PFSK-1 (cell line): ENCODE results near the gene ADGRF1.

Experiments
- FOXP2 ChIP-seq: optimal IDR thresholded peaks from 2 replicates; pipeline ENCODE3; 2011; ENCODE audit warnings: borderline replicate concordance, control low read depth, inconsistent platforms; ENCODE audit not compliant: insufficient read depth; ENCODE audit errors: extremely low read length, extremely low read depth
- POLR2AphosphoS5 ChIP-seq: IDR thresholded peaks from 2 replicates; pipeline ENCODE4 v1.6.1; 2012; ENCODE audit warnings: low read depth, mild to moderate bottlenecking, control low read depth, low read length, moderate library complexity
- REST ChIP-seq, 2 experiments: IDR thresholded peaks; 2 replicates each; pipeline versions ENCODE4 v1.6.1 to v1.8.0; 2011 to 2012; ENCODE audit warnings: low read depth in 2 of 2, low read length in 2 of 2, control low read depth in 1 of 2, inconsistent platforms in 1 of 2, mild to moderate bottlenecking in 1 of 2, moderate library complexity in 1 of 2; ENCODE audit not compliant: insufficient read depth in 1 of 2
- SIN3A ChIP-seq: IDR thresholded peaks from 2 replicates; pipeline ENCODE4 v1.6.1; 2012; ENCODE audit warnings: mild to moderate bottlenecking, low read length, moderate library complexity, borderline replicate concordance; ENCODE audit not compliant: insufficient read depth
- TAF1 ChIP-seq: IDR thresholded peaks from 2 replicates; pipeline ENCODE4 v1.6.1; 2012; ENCODE audit warnings: low read length, control low read depth, borderline replicate concordance; ENCODE audit not compliant: insufficient read depth

ADGRF1 gene

DNA sequence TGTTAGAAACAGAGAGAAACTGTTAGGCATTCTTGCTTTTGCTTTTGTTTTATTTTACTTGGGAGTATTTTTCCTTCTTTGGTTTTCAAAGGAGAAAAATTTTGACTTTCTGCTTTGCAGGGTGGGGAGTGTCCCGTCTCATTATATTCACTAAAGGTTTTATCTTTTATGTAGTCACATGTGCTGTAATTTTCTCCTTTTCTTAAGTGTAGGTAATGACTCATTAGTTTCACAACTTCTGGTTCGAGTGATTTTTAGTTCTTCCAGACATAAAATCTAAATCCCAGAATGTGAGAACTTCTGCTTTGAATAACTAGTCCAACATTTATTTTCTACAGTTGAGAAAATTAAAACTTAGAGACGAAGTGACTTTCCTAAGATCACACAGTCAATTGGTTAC, 37.7 kb downstream of the ADGRF1 start:
- TF ChIP-seq POLR2AphosphoS5 (no peak), SIN3A (no peak), TAF1 (no peak), REST (IDR thresholded peaks at IDR 0.05; ENCODE audit: insufficient read depth in 1 of 2, low read depth in 2 of 2, low read length in 2 of 2) (no peak), FOXP2 (no peak)

DNA sequence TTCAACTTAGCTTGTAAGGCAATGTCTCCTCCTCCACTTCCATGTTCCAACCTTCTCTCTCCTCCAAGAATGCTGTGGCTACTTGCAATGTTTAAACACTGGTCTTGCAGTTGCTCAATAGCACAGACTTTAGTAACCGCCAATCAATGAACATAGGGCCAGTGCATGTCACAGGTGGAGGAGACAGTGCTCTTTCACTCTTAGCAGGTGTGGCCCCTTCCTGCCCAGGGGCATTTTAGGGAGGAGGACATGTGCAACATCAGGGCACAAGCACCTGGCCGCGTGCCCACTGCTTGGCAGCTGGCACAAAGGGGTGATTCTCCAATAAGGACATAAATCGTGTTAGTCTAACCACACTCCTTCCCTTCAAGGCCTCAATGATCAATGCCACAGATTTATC, 41.3 kb downstream of the ADGRF1 start:
- TF ChIP-seq FOXP2: no peak
- no peak for TF ChIP-seq SIN3A
- no peak for TF ChIP-seq TAF1
- no peak for TF ChIP-seq REST (IDR thresholded peaks at IDR 0.05; ENCODE audit: insufficient read depth in 1 of 2, low read depth in 2 of 2, low read length in 2 of 2)

DNA sequence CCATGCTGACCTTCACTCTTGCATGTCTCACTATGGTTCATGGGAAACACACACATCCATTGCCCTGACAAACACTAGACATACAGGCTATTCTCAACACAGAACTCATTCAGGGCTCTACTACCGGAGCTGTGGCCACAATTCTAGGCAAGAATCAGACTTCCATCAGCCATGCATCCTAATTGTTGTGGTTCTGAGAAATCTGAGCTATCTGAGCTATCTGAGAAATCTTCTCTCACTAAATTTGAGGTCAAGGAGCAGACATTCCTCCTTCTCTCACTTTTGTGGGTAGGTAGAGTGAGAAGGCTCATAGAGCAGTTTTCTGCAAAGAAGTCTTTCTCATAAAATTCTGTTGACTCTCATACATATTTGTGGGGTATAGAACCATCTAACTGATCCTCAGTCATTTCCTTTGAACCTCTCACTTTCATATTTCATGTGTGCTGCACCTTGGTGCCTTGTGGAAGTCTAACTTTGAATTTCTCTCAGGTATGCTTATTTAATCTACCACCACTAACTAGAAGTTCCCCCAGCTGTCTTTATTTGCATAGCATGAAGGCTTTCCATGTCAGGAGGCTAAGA, 43.6 kb downstream of the ADGRF1 start:
- TF ChIP-seq SIN3A: no peak
- no peak for TF ChIP-seq POLR2AphosphoS5
- TF ChIP-seq REST (IDR thresholded peaks at IDR 0.05; ENCODE audit: insufficient read depth in 1 of 2, low read depth in 2 of 2, low read length in 2 of 2): no peak
- TF ChIP-seq FOXP2: no peak
- no peak for TF ChIP-seq TAF1

GRCh38 chr6:46997646-46998045, 44.5 kb downstream of the ADGRF1 start:
- TF ChIP-seq SIN3A (no peak), FOXP2 (no peak), TAF1 (no peak), POLR2AphosphoS5 (no peak), REST (IDR thresholded peaks at IDR 0.05; ENCODE audit: insufficient read depth in 1 of 2, low read depth in 2 of 2, low read length in 2 of 2) (no peak)
